Measurements from ENCODE around the gene MME. TPM values are rescaled to one million over a fixed set of nuclear protein-coding genes. Genes with fewer than 3 reads are reported as not detected.

The MME gene
- total and polyA plus RNA-seq, 4 donors, result 0.05 to 18.4 (median 3.8) TPM

DNA sequence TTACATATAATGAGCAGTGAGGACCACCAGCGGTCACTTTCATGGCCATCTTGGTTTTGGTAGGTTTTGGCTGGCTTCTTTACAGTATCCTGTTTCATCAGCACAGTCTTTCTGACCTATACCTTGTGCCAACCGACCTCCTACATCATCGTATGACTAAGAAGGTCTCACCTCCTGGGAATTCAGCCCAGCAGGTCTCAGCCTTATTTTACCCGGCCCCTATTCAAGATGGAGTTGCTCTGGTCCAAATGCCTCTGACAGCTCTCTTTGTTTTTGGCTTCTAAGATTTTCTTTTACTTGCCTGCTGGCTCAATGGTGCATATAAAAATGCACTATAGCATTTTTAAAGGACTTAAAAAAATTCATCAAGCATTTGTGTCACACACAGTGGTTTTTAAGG lies 3.2 kb upstream of the MME start:
- H3K9me3 ChIP-seq (ENCODE audit: control insufficient read depth, low read length), result peaks cover 1% of the 10 kb centered on the region
- ATAC-seq (ENCODE audit: low FRiP score) (no peak), DNase-seq (no peak)
- H3K4me3 ChIP-seq (ENCODE audit: low read length in 2 of 2), result no peak overlapping the region
- no peaks in the 10 kb centered on the region for H3K36me3 ChIP-seq (ENCODE audit: control insufficient read depth in 1 of 2, insufficient read depth in 2 of 2, low read length in 1 of 2)
- 89 to 94% methylated on average over 4 of the region's 4 CpGs for WGBS, 2 donors
- H3K27ac ChIP-seq (ENCODE audit: low read depth in 1 of 2, low read length in 2 of 2), result no peak overlapping the region
- no peaks in the 10 kb centered on the region for H3K27me3 ChIP-seq (ENCODE audit: control insufficient read depth in 1 of 2, insufficient read depth in 2 of 2, low read length in 1 of 2)
- intact Hi-C loops (cut with DNase I), result no loop called here
- H3K4me1 ChIP-seq (ENCODE audit: control insufficient read depth in 1 of 2, insufficient read depth in 2 of 2, low read length in 2 of 2), result no peaks in the 10 kb centered on the region

DNA sequence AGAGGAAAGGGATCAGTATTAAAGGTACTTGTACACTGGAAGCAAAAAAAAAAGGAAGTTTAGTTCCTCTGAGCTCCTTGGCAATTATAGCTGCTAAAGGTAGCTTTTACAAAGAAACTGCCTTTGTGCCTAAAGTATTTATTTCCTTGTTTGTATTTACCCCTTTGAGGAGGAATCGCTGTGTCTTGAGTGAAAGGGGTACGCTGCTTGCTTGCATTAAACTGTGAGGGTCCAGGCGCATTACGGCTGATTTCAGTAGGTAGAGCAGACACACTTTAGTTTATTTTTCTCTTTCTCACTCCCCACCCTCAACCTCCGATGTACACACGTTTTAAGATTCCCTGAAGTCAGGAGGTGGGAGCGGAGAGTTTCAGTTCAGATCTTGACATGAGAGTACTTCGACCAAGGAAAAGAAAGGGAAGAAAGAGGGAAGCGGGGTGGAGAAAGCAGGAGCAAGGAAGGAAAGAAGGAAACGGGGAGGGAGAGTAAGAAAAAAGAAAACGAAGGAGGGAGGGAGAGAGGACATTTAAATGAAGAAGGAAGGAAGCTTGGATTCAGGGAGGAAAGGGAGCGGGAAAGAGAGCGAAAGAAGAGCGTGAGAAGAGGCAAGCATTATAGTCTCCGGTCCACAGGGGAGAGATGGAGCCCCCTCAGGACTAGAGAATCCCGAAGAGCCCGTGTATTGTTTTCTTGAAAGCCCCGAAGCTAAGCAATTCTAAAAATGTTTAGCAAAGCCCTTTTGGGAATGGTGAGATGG lies 1.2 kb upstream of the MME start:
- intact Hi-C loops (cut with DNase I), result no loop called here
- Histone ChIP-seq H3K27me3 (ENCODE audit: control insufficient read depth in 1 of 2, insufficient read depth in 2 of 2, low read length in 1 of 2) (no peaks in the 10 kb centered on the region), H3K4me1 (ENCODE audit: control insufficient read depth in 1 of 2, insufficient read depth in 2 of 2, low read length in 2 of 2) (no peaks in the 10 kb centered on the region), H3K27ac (ENCODE audit: low read depth in 1 of 2, low read length in 2 of 2) (no peak overlapping the region), H3K36me3 (ENCODE audit: control insufficient read depth in 1 of 2, insufficient read depth in 2 of 2, low read length in 1 of 2) (no peaks in the 10 kb centered on the region), H3K9me3 (ENCODE audit: control insufficient read depth, low read length) (peaks cover 1% of the 10 kb centered on the region), H3K4me3 (ENCODE audit: low read length in 2 of 2) (peak overlapping the region; percentile 19 to 42)
- DNase-seq (no peak), ATAC-seq (ENCODE audit: low FRiP score) (no peak)
- WGBS, 2 donors, result 3 to 6% methylated on average over 18 of the region's 18 CpGs

DNA sequence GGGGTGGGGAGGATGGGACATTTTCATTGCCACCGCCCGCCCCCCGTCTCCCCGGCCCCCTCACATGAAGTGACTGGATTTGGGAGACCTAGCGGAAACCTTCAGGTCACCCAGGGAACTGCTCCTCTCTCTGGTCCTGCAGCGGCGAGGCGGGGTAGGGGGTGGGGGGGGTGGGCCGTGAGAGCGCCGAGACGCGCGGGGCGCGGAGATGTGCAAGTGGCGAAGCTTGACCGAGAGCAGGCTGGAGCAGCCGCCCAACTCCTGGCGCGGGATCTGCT lies 712 bp upstream of the MME start:
- ATAC-seq (ENCODE audit: low FRiP score) (no peak), DNase-seq (no peak)
- Histone ChIP-seq H3K27ac (ENCODE audit: low read depth in 1 of 2, low read length in 2 of 2) (no peak overlapping the region), H3K9me3 (ENCODE audit: control insufficient read depth, low read length) (peaks cover 1% of the 10 kb centered on the region), H3K36me3 (ENCODE audit: control insufficient read depth in 1 of 2, insufficient read depth in 2 of 2, low read length in 1 of 2) (no peaks in the 10 kb centered on the region), H3K4me3 (ENCODE audit: low read length in 2 of 2) (peak overlapping the region; percentile 0 to 42), H3K4me1 (ENCODE audit: control insufficient read depth in 1 of 2, insufficient read depth in 2 of 2, low read length in 2 of 2) (no peaks in the 10 kb centered on the region), H3K27me3 (ENCODE audit: control insufficient read depth in 1 of 2, insufficient read depth in 2 of 2, low read length in 1 of 2) (no peaks in the 10 kb centered on the region)
- WGBS, 2 donors, result 1 to 2% methylated on average over 17 to 21 of the region's 21 CpGs
- intact Hi-C loops (cut with DNase I), result no loop called here

DNA sequence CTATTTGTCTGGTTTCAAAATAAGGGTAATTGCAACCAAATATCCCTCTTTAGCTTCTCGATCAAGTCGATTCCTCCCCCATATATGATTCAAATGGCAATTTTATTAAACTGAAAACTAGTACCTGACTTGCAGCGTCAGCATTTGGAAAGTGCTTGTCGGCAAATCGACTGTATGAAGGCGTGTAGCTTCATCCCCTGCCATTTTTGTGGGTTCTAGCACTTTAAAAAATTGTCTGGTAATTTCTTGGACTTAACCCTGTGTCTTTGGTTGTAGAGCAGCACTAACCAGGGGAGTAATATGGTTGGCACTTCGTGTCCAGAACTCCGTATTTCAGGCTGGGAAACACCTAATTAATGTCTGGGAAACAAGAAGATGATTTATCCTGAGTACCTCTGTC lies 573 bp downstream of the MME start:
- Histone ChIP-seq H3K4me1 (ENCODE audit: control insufficient read depth in 1 of 2, insufficient read depth in 2 of 2, low read length in 2 of 2) (no peaks in the 10 kb centered on the region), H3K36me3 (ENCODE audit: control insufficient read depth in 1 of 2, insufficient read depth in 2 of 2, low read length in 1 of 2) (no peaks in the 10 kb centered on the region), H3K27me3 (ENCODE audit: control insufficient read depth in 1 of 2, insufficient read depth in 2 of 2, low read length in 1 of 2) (no peaks in the 10 kb centered on the region), H3K4me3 (ENCODE audit: low read length in 2 of 2) (no peak overlapping the region), H3K9me3 (ENCODE audit: control insufficient read depth, low read length) (no peaks in the 10 kb centered on the region), H3K27ac (ENCODE audit: low read depth in 1 of 2, low read length in 2 of 2) (no peak overlapping the region)
- DNase-seq (no peak), ATAC-seq (ENCODE audit: low FRiP score) (no peak)
- 24 to 27% methylated on average over 8 of the region's 8 CpGs for WGBS, 2 donors
- intact Hi-C loops (cut with DNase I), result no loop called here

DNA sequence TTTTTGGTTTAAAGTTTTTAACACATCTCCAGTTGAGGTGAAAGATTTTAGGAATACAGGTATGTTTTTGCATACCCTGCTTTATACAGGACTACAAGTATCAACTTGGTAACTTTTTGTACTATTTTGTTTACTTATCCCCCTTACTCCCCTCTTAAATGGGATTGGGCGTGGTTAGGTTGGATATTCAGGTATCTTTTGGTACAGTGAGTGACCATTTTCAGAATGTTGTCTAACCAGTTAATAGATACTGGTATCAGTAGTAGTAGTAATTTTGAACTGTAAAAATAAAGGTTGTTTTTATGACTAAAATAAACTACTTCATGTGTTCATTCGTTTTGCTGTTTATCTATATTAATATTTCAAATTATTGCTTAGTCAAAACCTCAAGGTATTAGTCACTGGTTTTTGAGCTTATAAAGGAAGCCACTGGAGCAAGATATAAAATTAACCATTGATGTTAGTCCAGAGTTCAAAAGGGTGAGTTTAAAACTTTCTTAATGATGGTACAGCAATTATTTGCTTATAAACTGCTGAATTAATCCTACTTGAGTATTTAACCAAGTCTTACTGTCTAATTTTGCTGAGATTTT lies 3.3 kb downstream of the MME start:
- ATAC-seq (ENCODE audit: low FRiP score) (no peak), DNase-seq (no peak)
- intact Hi-C loops (cut with DNase I), result no loop called here
- WGBS, 2 donors, result 49 to 67% methylated on average over 2 of the region's 2 CpGs
- Histone ChIP-seq H3K4me1 (ENCODE audit: control insufficient read depth in 1 of 2, insufficient read depth in 2 of 2, low read length in 2 of 2) (no peaks in the 10 kb centered on the region), H3K27ac (ENCODE audit: low read depth in 1 of 2, low read length in 2 of 2) (no peak overlapping the region), H3K27me3 (ENCODE audit: control insufficient read depth in 1 of 2, insufficient read depth in 2 of 2, low read length in 1 of 2) (no peaks in the 10 kb centered on the region), H3K9me3 (ENCODE audit: control insufficient read depth, low read length) (no peaks in the 10 kb centered on the region), H3K36me3 (ENCODE audit: control insufficient read depth in 1 of 2, insufficient read depth in 2 of 2, low read length in 1 of 2) (no peaks in the 10 kb centered on the region), H3K4me3 (ENCODE audit: low read length in 2 of 2) (no peak overlapping the region)

DNA sequence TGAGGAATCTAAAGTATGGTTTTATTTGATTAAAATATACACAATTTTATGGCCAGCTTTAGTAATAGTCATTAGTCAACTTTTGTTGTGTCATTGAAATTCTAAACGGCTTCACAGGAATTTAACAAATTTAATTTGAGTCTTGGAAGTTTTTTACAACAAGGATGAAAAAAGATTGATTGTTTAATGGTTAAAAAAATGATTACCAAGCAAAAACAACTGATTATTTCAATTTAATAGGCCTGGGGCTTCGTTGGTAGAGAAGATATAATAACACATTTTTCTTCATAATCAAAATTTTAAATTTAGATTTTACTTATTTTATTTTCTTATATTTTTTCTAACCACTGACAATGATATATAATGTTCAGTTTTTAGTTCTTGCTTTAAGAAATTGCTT lies 4.4 kb downstream of the MME start:
- H3K9me3 ChIP-seq (ENCODE audit: control insufficient read depth, low read length), result no peaks in the 10 kb centered on the region
- no peak for ATAC-seq (ENCODE audit: low FRiP score)
- 40 to 67% methylated on average over 2 of the region's 2 CpGs for WGBS, 2 donors
- H3K36me3 ChIP-seq (ENCODE audit: control insufficient read depth in 1 of 2, insufficient read depth in 2 of 2, low read length in 1 of 2), result no peaks in the 10 kb centered on the region
- intact Hi-C loops (cut with DNase I), result no loop called here
- H3K4me1 ChIP-seq (ENCODE audit: control insufficient read depth in 1 of 2, insufficient read depth in 2 of 2, low read length in 2 of 2), result no peaks in the 10 kb centered on the region
- DNase-seq, result no peak
- no peak overlapping the region for H3K4me3 ChIP-seq (ENCODE audit: low read length in 2 of 2)
- H3K27ac ChIP-seq (ENCODE audit: low read depth in 1 of 2, low read length in 2 of 2), result no peak overlapping the region
- H3K27me3 ChIP-seq (ENCODE audit: control insufficient read depth in 1 of 2, insufficient read depth in 2 of 2, low read length in 1 of 2), result no peaks in the 10 kb centered on the region

DNA sequence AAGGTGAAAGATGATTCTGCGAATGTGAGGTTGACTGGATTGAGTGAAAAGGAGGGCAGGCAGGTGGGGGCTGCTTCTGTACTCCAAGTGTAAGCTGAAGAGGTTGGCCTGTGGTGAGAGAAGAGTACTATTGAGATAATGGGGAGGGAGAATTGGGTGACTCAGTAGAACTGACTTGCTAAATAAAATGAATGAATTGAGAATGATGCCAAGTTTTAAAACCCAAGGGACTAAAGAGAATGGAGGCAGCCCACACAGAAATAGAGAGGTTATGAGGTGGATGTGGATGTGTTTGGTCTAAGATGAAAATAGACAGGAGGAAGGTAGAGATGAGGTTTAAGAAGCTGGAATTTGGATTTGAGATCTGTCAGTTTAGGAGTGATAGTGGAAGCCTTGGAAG lies 5.9 kb downstream of the MME start:
- WGBS, 2 donors, result 90 to 96% methylated on average over 1 of the region's 1 CpG
- no peak for ATAC-seq (ENCODE audit: low FRiP score)

DNA sequence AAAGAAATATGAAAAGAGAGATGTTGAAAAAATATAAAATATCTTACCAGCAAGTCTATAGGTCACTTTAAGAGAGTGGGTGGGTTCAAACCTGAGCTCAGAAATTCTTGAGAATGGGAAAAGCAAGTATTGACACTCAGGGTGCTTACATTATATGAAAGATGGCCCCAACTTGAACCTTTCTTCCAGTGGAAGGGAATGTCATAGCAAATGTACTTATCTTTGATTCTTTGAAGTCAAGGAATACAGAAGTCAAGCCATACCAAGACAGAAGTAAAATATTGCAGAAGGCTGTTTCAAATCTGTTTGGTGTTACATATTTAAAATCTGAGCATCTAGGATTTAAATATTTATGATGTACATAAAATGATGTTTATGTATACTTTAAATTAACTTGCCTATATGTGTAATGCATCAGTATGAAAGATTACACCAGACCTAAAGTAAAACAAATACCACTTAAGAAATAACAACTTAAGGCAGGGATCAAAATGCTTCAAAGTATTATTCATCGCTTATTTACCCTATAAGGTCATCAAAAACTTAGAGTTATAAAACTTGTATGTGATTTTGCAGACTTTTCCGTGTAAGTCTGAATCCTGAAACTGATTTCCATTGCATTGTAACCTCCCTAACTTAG lies 8.7 kb downstream of the MME start:
- H3K9me3 ChIP-seq (ENCODE audit: control insufficient read depth, low read length), result peaks cover 2% of the 10 kb centered on the region
- intact Hi-C loops (cut with DNase I), result no loop called here
- H3K4me3 ChIP-seq (ENCODE audit: low read length in 2 of 2), result no peak overlapping the region
- no peaks in the 10 kb centered on the region for H3K36me3 ChIP-seq (ENCODE audit: control insufficient read depth in 1 of 2, insufficient read depth in 2 of 2, low read length in 1 of 2)
- no peak overlapping the region for H3K27ac ChIP-seq (ENCODE audit: low read depth in 1 of 2, low read length in 2 of 2)
- DNase-seq (no peak), ATAC-seq (ENCODE audit: low FRiP score) (no peak)
- 68 to 83% methylated on average over 2 of the region's 2 CpGs for WGBS, 2 donors
- no peaks in the 10 kb centered on the region for H3K4me1 ChIP-seq (ENCODE audit: control insufficient read depth in 1 of 2, insufficient read depth in 2 of 2, low read length in 2 of 2)
- no peaks in the 10 kb centered on the region for H3K27me3 ChIP-seq (ENCODE audit: control insufficient read depth in 1 of 2, insufficient read depth in 2 of 2, low read length in 1 of 2)

More for the DNA sequence above, 5.9 kb downstream of the MME start:
- no peak overlapping the region for H3K27ac ChIP-seq (ENCODE audit: low read depth in 1 of 2, low read length in 2 of 2)
- no peak overlapping the region for H3K4me3 ChIP-seq (ENCODE audit: low read length in 2 of 2)
- DNase-seq, result no peak
- H3K36me3 ChIP-seq (ENCODE audit: control insufficient read depth in 1 of 2, insufficient read depth in 2 of 2, low read length in 1 of 2), result no peaks in the 10 kb centered on the region
- intact Hi-C loops (cut with DNase I), result no loop called here
- H3K4me1 ChIP-seq (ENCODE audit: control insufficient read depth in 1 of 2, insufficient read depth in 2 of 2, low read length in 2 of 2), result no peaks in the 10 kb centered on the region
- H3K27me3 ChIP-seq (ENCODE audit: control insufficient read depth in 1 of 2, insufficient read depth in 2 of 2, low read length in 1 of 2), result no peaks in the 10 kb centered on the region
- H3K9me3 ChIP-seq (ENCODE audit: control insufficient read depth, low read length), result peaks cover 2% of the 10 kb centered on the region

DNA sequence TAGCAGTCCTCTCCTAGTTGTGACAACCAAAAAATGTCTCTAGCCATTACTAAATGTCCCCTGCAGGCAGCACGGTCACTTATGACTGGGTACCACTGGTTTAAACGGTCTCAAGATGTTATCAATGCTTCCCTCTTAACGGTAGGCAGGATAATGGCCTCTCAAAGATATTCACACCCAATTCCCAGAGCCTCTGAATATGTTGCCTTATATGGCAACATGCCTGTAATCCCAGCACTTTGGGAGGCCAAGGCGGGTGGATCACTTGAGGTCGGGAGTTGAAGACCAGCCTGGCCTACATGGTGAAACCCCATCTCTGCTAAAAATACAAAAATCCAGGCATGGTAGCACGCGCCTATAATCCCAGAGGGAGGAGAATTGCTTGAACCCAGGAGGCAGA lies 9.4 kb downstream of the MME start:
- intact Hi-C loops (cut with DNase I), result no loop called here
- Histone ChIP-seq H3K27ac (ENCODE audit: low read depth in 1 of 2, low read length in 2 of 2) (no peak overlapping the region), H3K4me3 (ENCODE audit: low read length in 2 of 2) (no peak overlapping the region), H3K36me3 (ENCODE audit: control insufficient read depth in 1 of 2, insufficient read depth in 2 of 2, low read length in 1 of 2) (no peaks in the 10 kb centered on the region), H3K27me3 (ENCODE audit: control insufficient read depth in 1 of 2, insufficient read depth in 2 of 2, low read length in 1 of 2) (no peaks in the 10 kb centered on the region), H3K9me3 (ENCODE audit: control insufficient read depth, low read length) (peaks cover 2% of the 10 kb centered on the region), H3K4me1 (ENCODE audit: control insufficient read depth in 1 of 2, insufficient read depth in 2 of 2, low read length in 2 of 2) (no peaks in the 10 kb centered on the region)
- ATAC-seq (ENCODE audit: low FRiP score) (no peak), DNase-seq (no peak)
- 82 to 85% methylated on average over 7 of the region's 7 CpGs for WGBS, 2 donors
